Rectal smooth muscle tissue (tissue), 1 donor: ENCODE data around the gene MLF2.
A peak's percentile ranks its signal among the peaks of the same experiment; 100 is the strongest.

ENCODE experiments used
- H3K27ac ChIP-seq: one replicate; pipeline ENCODE4 v1.7.0; 2013; ENCODE audit warnings: low read depth, low read length, inconsistent platforms
- H3K27me3 ChIP-seq: one replicate; pipeline ENCODE4 v1.7.0; 2013; ENCODE audit warnings: low read length; ENCODE audit not compliant: control insufficient read depth, insufficient read depth
- H3K36me3 ChIP-seq: one replicate; pipeline ENCODE4 v1.7.0; 2013; ENCODE audit warnings: low read length; ENCODE audit not compliant: control insufficient read depth, insufficient read depth
- H3K4me1 ChIP-seq: one replicate; pipeline ENCODE4 v1.7.0; 2013; ENCODE audit warnings: low read length; ENCODE audit not compliant: control insufficient read depth, insufficient read depth
- H3K4me3 ChIP-seq: one replicate; pipeline ENCODE4 v1.7.0; 2013; ENCODE audit warnings: low read length
- H3K9ac ChIP-seq: one replicate; pipeline ENCODE4 v1.7.0; 2013; ENCODE audit warnings: low read length

Gene MLF2

DNA sequence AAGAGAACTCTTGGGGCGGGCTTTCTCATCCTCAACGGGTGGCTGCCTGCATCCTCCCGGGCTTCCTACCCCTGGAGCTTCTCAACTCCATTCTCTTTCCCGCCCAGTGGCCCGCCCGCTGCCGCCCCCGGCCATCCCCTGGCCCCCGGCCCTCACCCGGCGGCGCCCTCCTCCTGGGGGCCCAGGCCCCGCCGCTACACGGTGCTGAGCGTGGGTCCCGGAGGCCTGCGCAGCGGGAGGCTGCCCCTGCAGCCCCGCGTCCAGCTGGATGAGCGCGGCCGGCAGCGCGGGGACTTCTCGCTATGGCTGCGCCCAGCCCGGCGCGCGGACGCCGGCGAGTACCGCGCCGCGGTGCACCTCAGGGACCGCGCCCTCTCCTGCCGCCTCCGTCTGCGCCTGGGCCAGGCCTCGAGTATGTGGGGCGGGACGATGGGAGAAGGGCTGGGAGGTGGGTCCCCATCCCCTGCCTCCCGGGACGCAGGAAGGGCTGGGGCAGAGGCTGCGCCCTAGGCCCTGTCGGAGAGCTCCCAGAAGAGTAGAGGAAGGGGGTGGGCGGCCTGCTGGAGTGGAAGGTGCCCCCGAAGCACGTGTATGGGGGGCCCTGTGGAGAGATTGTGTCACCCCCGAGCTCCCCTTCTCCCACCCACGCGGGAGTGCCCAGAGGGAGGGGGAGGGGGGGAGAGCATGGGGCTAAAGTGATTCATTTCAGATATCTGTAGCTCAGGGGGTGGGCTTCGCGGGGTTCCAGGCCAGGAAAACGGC, 20.8 kb upstream of the MLF2 start:
- H3K27ac ChIP-seq = no peak overlapping the region
- H3K9ac ChIP-seq = no peak overlapping the region
- peak overlapping the region; percentile 44 for H3K4me3 ChIP-seq
- H3K4me1 ChIP-seq = peaks cover 14% of the 10 kb centered on the region
- no peaks in the 10 kb centered on the region for H3K36me3 ChIP-seq
- peaks cover 2% of the 10 kb centered on the region for H3K27me3 ChIP-seq

DNA sequence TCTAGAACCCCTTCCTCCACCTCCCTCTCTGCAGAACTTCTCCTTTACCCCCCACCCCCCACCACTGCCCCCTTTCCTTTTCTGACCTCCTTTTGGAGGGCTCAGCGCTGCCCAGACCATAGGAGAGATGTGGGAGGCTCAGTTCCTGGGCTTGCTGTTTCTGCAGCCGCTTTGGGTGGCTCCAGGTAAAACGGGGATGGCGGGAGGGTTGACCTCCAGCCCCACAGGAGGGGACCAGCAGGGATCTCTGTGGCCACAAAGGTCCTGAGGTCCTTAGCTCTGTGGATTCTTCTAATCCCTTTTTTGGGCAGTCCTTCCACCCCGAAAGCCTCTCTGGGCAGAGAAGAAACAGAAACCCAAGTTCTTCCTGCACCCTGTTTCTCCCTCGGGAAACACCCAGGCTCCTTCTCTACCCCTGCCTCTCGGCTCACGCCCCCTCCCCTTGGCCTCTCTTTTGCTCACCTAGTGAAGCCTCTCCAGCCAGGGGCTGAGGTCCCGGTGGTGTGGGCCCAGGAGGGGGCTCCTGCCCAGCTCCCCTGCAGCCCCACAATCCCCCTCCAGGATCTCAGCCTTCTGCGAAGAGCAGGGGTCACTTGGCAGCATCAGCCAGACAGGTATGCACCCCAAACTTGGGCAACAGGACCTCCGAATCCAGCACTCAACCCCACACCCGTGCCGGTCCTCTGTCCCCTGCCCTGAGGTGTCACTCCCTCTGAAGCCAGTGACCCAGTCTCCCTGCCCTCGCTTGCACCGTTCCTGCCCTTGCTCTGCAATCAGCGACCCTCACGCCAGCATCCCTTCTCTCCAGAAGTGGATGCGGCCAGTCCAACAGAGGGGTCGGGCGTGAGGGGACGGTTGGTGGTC, 20.0 kb upstream of the MLF2 start:
- Histone ChIP-seq H3K27me3 (peaks cover 2% of the 10 kb centered on the region), H3K4me1 (peaks cover 22% of the 10 kb centered on the region), H3K36me3 (no peaks in the 10 kb centered on the region), H3K9ac (no peak overlapping the region), H3K4me3 (peak overlapping the region; percentile 44), H3K27ac (no peak overlapping the region)

DNA sequence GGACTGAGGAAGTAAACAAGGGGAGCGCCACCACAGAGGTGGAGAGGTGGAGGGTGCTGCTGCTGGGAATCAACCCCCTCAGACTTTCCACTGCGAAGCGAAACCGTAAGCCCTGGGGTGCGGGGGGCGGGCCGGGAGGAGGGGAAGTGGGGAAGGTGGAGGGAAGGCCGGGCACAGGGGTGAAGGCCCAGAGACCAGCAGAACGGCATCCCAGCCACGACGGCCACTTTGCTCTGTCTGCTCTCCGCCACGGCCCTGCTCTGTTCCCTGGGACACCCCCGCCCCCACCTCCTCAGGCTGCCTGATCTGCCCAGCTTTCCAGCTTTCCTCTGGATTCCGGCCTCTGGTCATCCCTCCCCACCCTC, 19.4 kb upstream of the MLF2 start, which contains the start of gene LAG3:
LAG3 (plus strand) TSS at position 190 of the 365 bp plus-strand sequence. CDS start 333 bp downstream, outside the sequence.
- no peak within 1 kb of the TSS for H3K9ac ChIP-seq
- peak within 1 kb of the TSS; percentile 44 for H3K4me3 ChIP-seq
- peaks cover 18% of the 10 kb centered on the region for H3K4me1 ChIP-seq
- peaks cover 2% of the 10 kb centered on the region for H3K27me3 ChIP-seq
- peak within 1 kb of the TSS; percentile 11 for H3K27ac ChIP-seq
- no peaks in the 10 kb centered on the region for H3K36me3 ChIP-seq

DNA sequence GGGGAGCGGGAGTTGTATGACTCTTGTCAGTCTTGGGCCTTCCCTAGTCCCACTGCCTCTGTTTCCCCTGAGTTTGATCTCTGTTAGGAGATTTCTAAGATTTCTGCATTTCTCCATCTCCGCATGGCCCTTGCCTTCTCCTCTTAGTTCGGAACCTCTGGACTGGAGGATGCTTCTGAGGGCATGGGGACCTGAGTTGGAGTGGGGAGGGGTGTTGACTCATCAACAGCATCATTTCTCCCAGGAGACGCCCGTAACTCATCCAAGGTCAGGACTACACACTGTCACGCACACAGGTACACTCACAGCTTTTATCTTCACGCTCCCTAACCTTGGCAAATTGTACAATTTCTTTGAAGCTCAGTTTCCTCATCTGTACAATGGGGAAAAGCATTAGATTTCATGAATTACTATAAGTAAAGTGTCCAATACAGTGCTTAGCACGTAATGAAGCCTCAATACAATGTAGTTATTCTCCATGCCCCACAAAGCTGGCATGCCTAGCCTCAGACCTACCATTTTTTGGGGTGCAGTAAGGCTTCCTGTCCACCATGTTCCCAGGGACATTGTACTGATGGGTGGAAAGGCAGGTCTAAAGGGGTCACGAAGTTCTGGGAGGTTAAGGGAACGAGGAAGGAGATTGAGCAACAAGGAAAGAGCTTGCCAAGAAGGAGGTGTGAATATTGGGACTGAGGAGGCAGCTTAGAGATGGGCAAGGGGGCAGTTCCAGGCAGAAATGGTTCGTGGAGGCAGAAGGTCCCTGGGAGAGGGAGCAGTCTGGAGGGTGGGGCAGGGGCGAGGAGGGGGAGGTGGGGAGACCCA, 18.8 kb upstream of the MLF2 start:
- Histone ChIP-seq H3K4me1 (peaks cover 18% of the 10 kb centered on the region), H3K9ac (no peak overlapping the region), H3K27ac (peak overlapping the region; percentile 11), H3K27me3 (peaks cover 2% of the 10 kb centered on the region), H3K36me3 (no peaks in the 10 kb centered on the region), H3K4me3 (no peak overlapping the region)

DNA sequence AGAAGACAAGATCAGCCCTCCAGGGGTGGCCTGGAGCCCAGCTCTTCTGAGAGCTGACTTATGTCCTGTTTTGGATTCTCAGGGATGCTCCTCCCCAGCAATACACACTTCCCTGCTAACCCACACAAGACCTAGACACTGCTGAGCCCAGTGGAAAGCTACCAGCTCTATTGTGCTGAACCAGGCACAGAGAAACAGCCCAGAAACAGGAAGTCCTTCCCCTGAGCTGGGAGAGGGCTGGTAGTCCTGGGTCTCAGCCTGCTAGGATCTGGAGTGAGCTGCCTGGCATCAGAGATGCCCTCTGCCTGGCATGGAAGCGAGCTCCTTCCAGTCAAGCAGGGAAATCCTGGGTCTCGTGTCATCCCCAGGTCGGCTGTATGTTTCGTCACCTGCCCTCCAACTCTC, 18.2 kb upstream of the MLF2 start:
- H3K36me3 ChIP-seq = no peaks in the 10 kb centered on the region
- no peak overlapping the region for H3K27ac ChIP-seq
- no peak overlapping the region for H3K9ac ChIP-seq
- H3K4me3 ChIP-seq = no peak overlapping the region
- peaks cover 18% of the 10 kb centered on the region for H3K4me1 ChIP-seq
- peaks cover 2% of the 10 kb centered on the region for H3K27me3 ChIP-seq

DNA sequence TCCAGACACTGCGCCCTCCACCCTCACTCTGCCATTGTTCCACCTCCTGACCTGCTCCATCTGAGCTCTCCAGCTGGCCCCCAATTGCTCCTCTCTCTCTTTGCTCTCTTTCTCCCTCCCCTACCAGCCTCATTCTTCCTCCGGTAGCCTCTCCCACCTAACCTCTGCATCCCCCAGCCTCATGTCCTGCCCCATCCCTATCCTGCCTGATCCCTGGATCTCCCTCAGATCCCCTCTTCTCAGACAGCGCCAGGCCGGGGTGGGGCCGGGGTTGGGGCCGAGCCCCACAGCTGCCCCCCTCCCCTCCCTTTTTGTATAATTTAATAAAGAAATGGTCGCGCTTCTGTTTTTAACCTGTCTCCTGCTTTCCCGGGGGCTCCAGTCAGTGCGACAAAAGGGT, 17.7 kb upstream of the MLF2 start:
- Histone ChIP-seq H3K27me3 (peaks cover 2% of the 10 kb centered on the region), H3K27ac (no peak overlapping the region), H3K36me3 (no peaks in the 10 kb centered on the region), H3K9ac (no peak overlapping the region), H3K4me3 (no peak overlapping the region), H3K4me1 (peaks cover 22% of the 10 kb centered on the region)

DNA sequence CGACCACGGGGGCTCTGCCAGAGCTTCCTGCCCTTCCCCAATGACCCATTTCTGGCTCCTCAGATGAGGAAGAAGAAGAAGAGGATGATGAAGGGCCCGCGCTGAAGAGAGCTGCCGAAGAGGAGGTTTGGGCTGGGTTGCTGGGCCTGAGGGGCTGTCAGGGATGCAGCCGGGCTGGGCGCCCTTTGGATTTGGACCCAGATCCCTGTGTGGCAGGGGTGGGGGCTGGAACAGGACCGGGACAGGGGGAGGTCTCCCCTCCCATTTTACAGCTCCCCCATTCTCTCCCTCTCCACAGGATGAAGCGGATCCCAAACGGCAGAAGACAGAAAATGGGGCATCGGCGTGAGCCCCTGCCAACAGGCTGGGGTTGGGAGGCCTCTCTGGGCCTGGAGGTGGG, 17.2 kb upstream of the MLF2 start:
- Histone ChIP-seq H3K36me3 (no peaks in the 10 kb centered on the region), H3K27me3 (peaks cover 2% of the 10 kb centered on the region), H3K9ac (no peak overlapping the region), H3K27ac (no peak overlapping the region), H3K4me3 (no peak overlapping the region), H3K4me1 (peaks cover 26% of the 10 kb centered on the region)

DNA sequence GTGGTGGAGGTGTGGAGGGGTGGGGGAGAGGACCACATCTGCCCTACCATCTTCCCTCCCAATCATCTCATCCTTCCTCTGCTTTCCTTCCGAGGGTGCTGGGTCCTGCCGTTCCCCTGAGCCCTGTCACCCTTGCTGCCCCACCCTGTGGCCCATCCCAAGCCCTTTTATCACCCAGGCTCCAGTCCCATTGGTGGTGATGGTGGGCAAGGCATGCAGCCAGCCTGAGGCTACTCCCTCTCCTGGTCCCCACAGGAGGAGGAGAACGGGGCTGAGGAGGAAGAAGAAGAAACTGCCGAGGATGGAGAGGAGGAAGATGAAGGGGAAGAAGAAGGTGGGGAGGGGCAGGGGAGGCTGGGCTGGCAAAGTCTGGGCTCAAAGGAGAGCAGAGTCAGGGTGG, 16.7 kb upstream of the MLF2 start:
- H3K4me1 ChIP-seq = peaks cover 30% of the 10 kb centered on the region

DNA sequence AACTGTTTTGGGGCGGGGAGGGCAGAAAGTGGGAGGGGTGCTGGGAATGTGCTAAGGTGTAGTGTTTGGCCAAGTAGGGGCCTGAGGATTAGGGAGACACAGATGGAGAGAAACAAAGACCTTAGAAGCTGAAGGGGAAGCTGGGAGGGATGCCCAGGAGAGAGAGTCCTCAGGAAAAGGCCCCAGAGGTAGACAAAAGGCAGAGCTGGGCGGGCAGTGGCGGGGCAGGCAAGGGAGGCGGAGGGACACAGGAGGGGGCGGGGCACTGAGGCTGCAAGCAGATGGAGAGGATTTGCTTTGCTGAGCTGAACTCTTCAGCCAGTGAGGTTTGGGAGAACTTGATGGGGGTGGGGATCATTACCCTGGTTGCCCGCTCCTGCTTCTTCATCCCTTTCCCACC, 16.0 kb upstream of the MLF2 start:
- peak overlapping the region; percentile 97 for H3K27ac ChIP-seq
- H3K4me1 ChIP-seq = peaks cover 33% of the 10 kb centered on the region
- H3K36me3 ChIP-seq = no peaks in the 10 kb centered on the region
- H3K9ac ChIP-seq = no peak overlapping the region
- peak overlapping the region; percentile 76 for H3K4me3 ChIP-seq
- H3K27me3 ChIP-seq = peaks cover 2% of the 10 kb centered on the region

More for the DNA sequence above, 16.7 kb upstream of the MLF2 start:
- Histone ChIP-seq H3K27ac (no peak overlapping the region), H3K9ac (no peak overlapping the region), H3K36me3 (no peaks in the 10 kb centered on the region), H3K27me3 (peaks cover 2% of the 10 kb centered on the region), H3K4me3 (no peak overlapping the region)

DNA sequence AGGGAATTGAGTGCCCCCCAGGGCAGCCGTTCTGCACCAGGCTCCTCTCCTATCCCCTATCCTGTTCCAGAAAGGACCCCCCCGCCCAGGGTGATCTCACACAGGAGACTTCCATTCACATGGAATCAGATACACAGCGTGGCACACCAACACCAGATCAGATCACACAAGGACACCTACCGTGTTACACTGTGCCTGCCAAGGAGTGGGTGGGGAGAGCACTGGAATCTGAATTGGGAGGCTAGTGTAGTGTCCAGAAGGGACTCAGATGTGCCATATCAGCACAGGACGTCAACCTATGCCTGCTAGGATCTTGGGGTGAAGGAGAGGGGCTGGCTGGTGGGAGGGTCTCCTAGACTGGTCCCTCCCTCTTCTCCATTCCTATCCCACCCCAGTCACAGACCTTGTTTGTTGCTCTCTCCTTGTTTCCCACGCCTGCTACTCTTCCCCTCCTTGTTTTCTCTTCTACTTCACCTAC, 15.5 kb upstream of the MLF2 start:
- H3K4me3 ChIP-seq = peak overlapping the region; percentile 76
- H3K9ac ChIP-seq = no peak overlapping the region
- peak overlapping the region; percentile 97 for H3K27ac ChIP-seq

DNA sequence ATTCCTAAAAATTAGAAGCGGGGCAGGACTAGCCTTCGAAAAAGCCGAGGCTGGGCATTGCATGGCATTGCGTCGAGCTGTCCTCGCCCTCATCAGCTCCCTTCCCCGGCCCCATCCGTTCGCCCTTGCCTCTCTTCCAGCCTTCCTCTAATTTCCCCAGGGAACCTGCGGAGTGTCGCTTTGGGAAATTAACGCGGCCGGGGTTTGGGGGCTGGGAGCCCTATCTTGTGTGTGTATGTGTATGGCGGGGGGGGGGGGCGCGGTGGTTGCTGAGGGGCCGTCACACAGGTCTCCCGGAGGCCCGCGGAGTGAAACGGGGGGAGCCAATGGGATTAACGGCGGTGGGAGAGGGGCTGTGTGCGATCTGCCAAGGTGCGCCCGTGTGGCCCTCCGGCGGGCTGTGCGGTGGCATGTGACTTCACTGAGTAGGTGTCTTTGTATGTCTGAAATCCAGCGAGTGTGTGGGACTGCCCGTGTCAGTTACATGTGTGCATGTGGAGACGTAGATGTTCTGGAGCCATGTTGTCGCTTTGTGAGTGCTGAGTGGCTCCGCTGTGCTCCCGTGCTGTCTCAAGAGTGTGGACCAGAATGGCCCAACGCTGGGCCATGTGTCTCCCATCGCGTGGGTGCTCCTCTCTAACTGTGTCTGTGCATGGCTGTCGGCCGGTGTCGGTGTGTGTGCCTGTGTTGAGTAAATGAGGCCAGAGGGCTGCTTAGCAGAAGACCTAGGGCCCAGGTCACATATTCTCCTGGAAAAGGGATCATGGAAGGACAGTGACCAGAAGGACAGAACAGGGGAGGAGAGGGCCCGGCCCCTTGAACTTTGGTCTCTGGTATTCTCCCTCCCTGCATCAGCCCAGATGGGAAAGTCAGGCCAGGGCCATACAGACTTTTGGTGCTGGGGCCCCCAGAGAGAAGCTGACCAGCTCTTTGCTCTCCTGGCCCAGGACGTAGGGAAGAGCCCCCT, 14.7 kb upstream of the MLF2 start:
- peak overlapping the region; percentile 76 for H3K4me3 ChIP-seq
- no peaks in the 10 kb centered on the region for H3K36me3 ChIP-seq
- H3K27me3 ChIP-seq = no peaks in the 10 kb centered on the region
- H3K9ac ChIP-seq = peak overlapping the region; percentile 72
- H3K27ac ChIP-seq = peak overlapping the region; percentile 97
- H3K4me1 ChIP-seq = peaks cover 41% of the 10 kb centered on the region

More for the DNA sequence above, 15.5 kb upstream of the MLF2 start:
- Histone ChIP-seq H3K4me1 (peaks cover 38% of the 10 kb centered on the region), H3K36me3 (no peaks in the 10 kb centered on the region), H3K27me3 (peaks cover 2% of the 10 kb centered on the region)
